H9 (cell line): ENCODE data around the gene DMRTB1. TPM values are rescaled to one million over a fixed set of nuclear protein-coding genes. Genes with fewer than 3 reads are reported as not detected.

ENCODE experiments used
- DNase-seq: peaks from one replicate; pipeline ENCODE4 v3.0.0-alpha.2; 2017
- H2AFZ ChIP-seq: one replicate; pipeline ENCODE4 v1.6.1; 2013; ENCODE audit warnings: mild to moderate bottlenecking, low read length, control low read depth, moderate library complexity
- H2AK5ac ChIP-seq: 2 replicates; pipeline ENCODE4 v1.6.1; 2013; ENCODE audit warnings: low read length, control low read depth, mixed read lengths; ENCODE audit not compliant: insufficient read length
- H2BK120ac ChIP-seq: one replicate; pipeline ENCODE4 v1.6.1; 2013; ENCODE audit warnings: low read depth, mild to moderate bottlenecking, low read length, control low read depth, inconsistent platforms; ENCODE audit not compliant: poor library complexity, severe bottlenecking
- H2BK12ac ChIP-seq: 2 replicates; pipeline ENCODE4 v1.6.1; 2013; ENCODE audit warnings: low read length, control low read depth, mixed read lengths, low read depth; ENCODE audit not compliant: insufficient read length
- H2BK15ac ChIP-seq: 2 replicates; pipeline ENCODE4 v1.6.1; 2013; ENCODE audit warnings: low read depth, low read length, control low read depth
- H2BK20ac ChIP-seq: one replicate; pipeline ENCODE4 v1.6.1; 2013; ENCODE audit warnings: low read depth, mild to moderate bottlenecking, low read length, control low read depth, inconsistent platforms; ENCODE audit not compliant: poor library complexity, severe bottlenecking
- H2BK5ac ChIP-seq: 2 replicates; pipeline ENCODE4 v1.6.1; 2013; ENCODE audit warnings: low read length, control low read depth, mixed read lengths; ENCODE audit not compliant: insufficient read length
- H3K14ac ChIP-seq: 2 replicates; pipeline ENCODE4 v1.6.1; 2013; ENCODE audit warnings: low read length, control low read depth; ENCODE audit not compliant: insufficient read depth
- H3K18ac ChIP-seq: 2 replicates; pipeline ENCODE4 v1.6.1; 2013; ENCODE audit warnings: low read depth, mild to moderate bottlenecking, mixed read lengths, low read length, control low read depth; ENCODE audit not compliant: insufficient read length
- H3K23ac ChIP-seq: 2 replicates; pipeline ENCODE4 v1.6.1; 2013; ENCODE audit warnings: low read length, control low read depth, mixed read lengths, low read depth; ENCODE audit not compliant: insufficient read length
- H3K23me2 ChIP-seq: 2 replicates; pipeline ENCODE4 v1.6.1; 2013; ENCODE audit warnings: low read depth, mild to moderate bottlenecking, mixed read lengths, low read length, control low read depth; ENCODE audit not compliant: insufficient read length, poor library complexity, severe bottlenecking
- H3K27ac ChIP-seq: 2 replicates; pipeline ENCODE4 v1.5.1; 2013; ENCODE audit warnings: low read length, control low read depth, mixed read lengths, low read depth; ENCODE audit not compliant: insufficient read length
- H3K27me3 ChIP-seq: 2 replicates; pipeline ENCODE4 v1.6.1; 2013; ENCODE audit warnings: low read length, control low read depth, inconsistent platforms; ENCODE audit not compliant: insufficient read depth
- H3K4ac ChIP-seq: 2 replicates; pipeline ENCODE4 v1.6.1; 2013; ENCODE audit warnings: low read depth, mild to moderate bottlenecking, control low read depth, inconsistent platforms, low read length, moderate library complexity
- H3K4me1 ChIP-seq: 2 replicates; pipeline ENCODE4 v1.6.1; 2013; ENCODE audit warnings: low read length, control low read depth, inconsistent platforms; ENCODE audit not compliant: insufficient read depth
- H3K4me2 ChIP-seq: 2 replicates; pipeline ENCODE4 v1.6.1; 2013; ENCODE audit warnings: low read length, control low read depth, mixed read lengths; ENCODE audit not compliant: insufficient read length, insufficient read depth
- H3K56ac ChIP-seq: 2 replicates; pipeline ENCODE4 v1.6.1; 2013; ENCODE audit warnings: low read depth, mild to moderate bottlenecking, mixed read lengths, low read length, control low read depth; ENCODE audit not compliant: insufficient read length
- H3K79me1 ChIP-seq: 2 replicates; pipeline ENCODE4 v1.6.1; 2013; ENCODE audit warnings: low read depth, mild to moderate bottlenecking, moderate library complexity, low read length, control low read depth, inconsistent platforms; ENCODE audit not compliant: insufficient read depth, poor library complexity, severe bottlenecking
- H3K79me2 ChIP-seq: 2 replicates; pipeline ENCODE4 v1.6.1; 2013; ENCODE audit warnings: low read length, control low read depth, inconsistent platforms; ENCODE audit not compliant: insufficient read depth
- H3K9ac ChIP-seq: 2 replicates; pipeline ENCODE4 v1.6.1; 2013; ENCODE audit warnings: low read length, control low read depth, mixed read lengths; ENCODE audit not compliant: insufficient read length; ENCODE audit errors: extremely low read depth
- H3K9me3 ChIP-seq: one replicate; pipeline ENCODE4 v1.6.1; 2013; ENCODE audit warnings: low read depth, low read length, inconsistent platforms; ENCODE audit not compliant: control insufficient read depth
- H3T11ph ChIP-seq: one replicate; pipeline ENCODE4 v1.6.1; 2013; ENCODE audit warnings: mild to moderate bottlenecking, low read length, control low read depth, inconsistent platforms
- H4K20me1 ChIP-seq: one replicate; pipeline ENCODE4 v1.6.1; 2013; ENCODE audit not compliant: control insufficient read depth, insufficient read length, insufficient read depth
- H4K5ac ChIP-seq: 2 replicates; pipeline ENCODE4 v1.6.1; 2013; ENCODE audit warnings: low read depth, mild to moderate bottlenecking, mixed read lengths, low read length, control low read depth; ENCODE audit not compliant: insufficient read length
- H4K8ac ChIP-seq: replicated peaks from 2 replicates; pipeline ENCODE4 v1.6.1; 2013; ENCODE audit warnings: low read length, control low read depth, mixed read lengths, low read depth; ENCODE audit not compliant: insufficient read length
- H4K91ac ChIP-seq: 2 replicates; pipeline ENCODE4 v1.6.1; 2013; ENCODE audit warnings: low read depth, mild to moderate bottlenecking, moderate library complexity, mixed read lengths, low read length, control low read depth; ENCODE audit not compliant: insufficient read length
- H3K27ac Mint-ChIP-seq, 3 experiments: 2 replicates in 2 of 3; 3 replicates in 1 of 3; pipeline ENCODE4 v1.8.0; 2020 to 2021; ENCODE audit warnings: mixed read lengths in 3 of 3, mild to moderate bottlenecking in 1 of 3, moderate library complexity in 1 of 3
- H3K27me3 Mint-ChIP-seq: 2 replicates; pipeline ENCODE4 v1.8.0; 2021; ENCODE audit warnings: low read depth, mild to moderate bottlenecking, moderate library complexity, mixed read lengths
- H3K36me3 Mint-ChIP-seq, 3 experiments: 2 replicates in 2 of 3; 3 replicates in 1 of 3; pipeline ENCODE4 v1.8.0; 2020 to 2021; ENCODE audit warnings: low read depth in 3 of 3, mixed read lengths in 3 of 3; ENCODE audit not compliant: insufficient read depth in 1 of 3
- H3K4me1 Mint-ChIP-seq, 2 experiments: 2 replicates each; pipeline ENCODE4 v1.8.0; 2020; ENCODE audit warnings: mixed read lengths in 2 of 2
- H3K4me3 Mint-ChIP-seq, 2 experiments: 2 replicates in 1 of 2; 3 replicates in 1 of 2; pipeline ENCODE4 v1.8.0; 2020 to 2021; ENCODE audit warnings: mild to moderate bottlenecking in 2 of 2, mixed read lengths in 2 of 2, moderate library complexity in 1 of 2
- H3K9me3 Mint-ChIP-seq, 2 experiments: 2 replicates in 1 of 2; 3 replicates in 1 of 2; pipeline ENCODE4 v1.8.0; 2020; ENCODE audit warnings: mild to moderate bottlenecking in 2 of 2, mixed read lengths in 2 of 2, moderate library complexity in 1 of 2
- CTCF ChIP-seq: fragments of 200-600 bp; sonication (generic); conservative IDR thresholded peaks from 3 replicates; pipeline ENCODE4 v1.8.0; 2021; ENCODE audit warnings: antibody characterized with exemption, mild to moderate bottlenecking
- WGBS: extraction: QIAGEN DNeasy Blood & Tissue Kit; methylation state at CpG from one replicate; pipeline ENCODE4 v1.1.7; 2013; ENCODE audit warnings: missing lambda C conversion rate, low lambda C conversion rate, mixed read lengths; ENCODE audit not compliant: insufficient read length; ENCODE audit errors: extremely low coverage; 5-methylcytosine and 5-hydroxymethylcytosine counted together
- total RNA-seq: library from RNA; stranded (reverse); gene quantifications from 2 replicates; pipeline ENCODE4 v1.2.1, GENCODE V29; 2021

DMRTB1 gene
- total RNA-seq, 1 experiment from 2014 or later, result not detected

- H3K79me2 ChIP-seq, result no peaks in the 10 kb centered on the region
- peaks cover 4 to 12% (median 4%) of the 10 kb centered on the region in 3 experiments; a peak in 6 of 7 replicates for H3K36me3 Mint-ChIP-seq
- no peak overlapping the region for H2AK5ac ChIP-seq
- no peak overlapping the region for H3K23ac ChIP-seq
- no peak overlapping the region for H2BK15ac ChIP-seq
- no peak overlapping the region for H3K56ac ChIP-seq
- H3K27ac ChIP-seq, result no peak overlapping the region
- no peak overlapping the region for H2BK12ac ChIP-seq
- no peak for TF ChIP-seq CTCF
- no peak overlapping the region for H2BK5ac ChIP-seq
- no peaks in the 10 kb centered on the region for H3K23me2 ChIP-seq
- no peaks in the 10 kb centered on the region for H4K20me1 ChIP-seq
- peaks cover 13% of the 10 kb centered on the region for H3K27me3 Mint-ChIP-seq
- H3K18ac ChIP-seq, result no peak overlapping the region
- H3K14ac ChIP-seq, result no peak overlapping the region
- DNase-seq, result no peak
- no peak overlapping the region for H4K8ac ChIP-seq
- H3K4me3 Mint-ChIP-seq, result no peak overlapping the region
- no peak overlapping the region for H3K4me2 ChIP-seq
- no peaks in the 10 kb centered on the region for H3K79me1 ChIP-seq
- no peaks in the 10 kb centered on the region for H3K27me3 ChIP-seq
- H3K9me3 ChIP-seq, result no peaks in the 10 kb centered on the region
- H3K9ac ChIP-seq, result no peak overlapping the region
- no peak overlapping the region for H4K5ac ChIP-seq
- no peak overlapping the region for H3K27ac Mint-ChIP-seq
- no CpG with 5 or more reads among the region's 8 CpGs for WGBS
- H3K4me1 Mint-ChIP-seq, result peaks cover 17 to 38% of the 10 kb centered on the region in 2 experiments
- H3T11ph ChIP-seq, result no peak overlapping the region
- H3K4me1 ChIP-seq, result no peaks in the 10 kb centered on the region; the same call in 1 of the 2 replicates
- no peak overlapping the region for H2AFZ ChIP-seq
- no peak overlapping the region for H4K91ac ChIP-seq
- H2BK20ac ChIP-seq, result no peak overlapping the region
- H3K4ac ChIP-seq, result no peak overlapping the region
- H2BK120ac ChIP-seq, result no peak overlapping the region
- 0 out of 5 replicates have a peak, but pooled peaks cover 0 to 9% of the 10 kb centered on the region in 2 experiments for H3K9me3 Mint-ChIP-seq
These were observed 48.5 kb upstream of the DMRTB1 start for GRCh38 chr1:53410701-53411100.
